Heart right ventricle (tissue), 16 donors: ENCODE results near the gene PTPRN2. TPM values are rescaled to one million over a fixed set of nuclear protein-coding genes. Genes with fewer than 3 reads are reported as not detected.

Experiments
- ATAC-seq, 8 donors: fragments of 200-7000 bp; cut with Tn5 transposase; one replicate each; pipeline ENCODE4 v1.9.1; 2020; ENCODE audit warnings: mild to moderate bottlenecking in 8 of 8, moderate library complexity in 8 of 8, moderate number of reproducible peaks in 1 of 8
- DNase-seq, 2 donors: peaks; one replicate each; pipeline ENCODE4 v3.0.0-alpha.2; 2020
- H3K27ac ChIP-seq, 10 donors: fragments of 200-600 bp; sonication (generic) in 2 of 10; one replicate each; pipeline versions ENCODE4 v1.5.0 to v1.8.0; 2020 to 2022; ENCODE audit warnings: mild to moderate bottlenecking in 3 of 10
- H3K27me3 ChIP-seq, 7 donors: fragments of 200-600 bp; one replicate each; pipeline ENCODE4 v1.8.0; 2021 to 2022; ENCODE audit warnings: mild to moderate bottlenecking in 2 of 7
- H3K36me3 ChIP-seq, 9 donors: fragments of 200-600 bp; sonication (generic) in 1 of 9; one replicate each; pipeline versions ENCODE4 v1.5.0 to v1.8.0; 2020 to 2022; ENCODE audit warnings: mild to moderate bottlenecking in 2 of 9
- H3K4me1 ChIP-seq, 9 donors: fragments of 200-600 bp; sonication (generic) in 1 of 9; one replicate each; pipeline versions ENCODE4 v1.5.0 to v1.8.0; 2020 to 2022; ENCODE audit warnings: mild to moderate bottlenecking in 4 of 9
- H3K4me3 ChIP-seq, 10 donors: fragments of 200-600 bp; sonication (generic) in 2 of 10; one replicate each; pipeline versions ENCODE4 v1.5.0 to v1.8.0; 2020 to 2022; ENCODE audit warnings: mild to moderate bottlenecking in 7 of 10, moderate library complexity in 2 of 10
- H3K9me3 ChIP-seq, 11 donors: fragments of 200-600 bp in 10 of 11; sonication (generic) in 2 of 11; one replicate each; pipeline versions ENCODE4 v1.5.0 to v1.8.0; 2013 to 2022; ENCODE audit warnings: mild to moderate bottlenecking in 2 of 11, control low read depth in 1 of 11, moderate library complexity in 1 of 11
- WGBS, 2 donors: extraction: QIAGEN DNeasy Blood & Tissue Kit; methylation state at CpG; one replicate each; pipeline ENCODE4 v1.1.7; 2013; ENCODE audit warnings: inconsistent platforms in 1 of 2; 5-methylcytosine and 5-hydroxymethylcytosine counted together
- intact Hi-C, 10 donors: fragments of 100-400 bp; cut with DNase I; formaldehyde crosslinking; loops; one replicate each; pipeline versions ENCODE4 v1.11.1 to v1.14.2; 2022
- polyA plus RNA-seq, 2 donors: library from polyadenylated mRNA; stranded (reverse); fragments of 200-250 nt; gene quantifications; one replicate each; pipeline ENCODE4 v1.2.3, GENCODE V29; 2013
- total RNA-seq, 10 donors: library from RNA; stranded (reverse); fragmentation: NEBNext Ultra II Directional in 3 of 10; extraction: Animal tissue kit (Norgen Biotek cat#: 25700) in 3 of 10; gene quantifications; one replicate each; pipeline versions ENCODE4 v1.2.1 to v1.2.4, GENCODE V29; 2021 to 2023
- TF ChIP-seq, protein P1 (sequence below), 9 donors: fragments of 200-600 bp; sonication (generic) in 2 of 9; IDR thresholded peaks; one replicate each; pipeline versions ENCODE4 v1.5.0 to v1.8.0; 2021 to 2022; ENCODE audit warnings: antibody characterized with exemption in 9 of 9, mild to moderate bottlenecking in 5 of 9, moderate library complexity in 1 of 9
- donor health status: Arrhythmogenic right ventricular cardiomyopathy.
- donor health status: ischemic (EF 13 %, LVEDD 7.1; RV severe dilation, severe dysfunction).
- donor health status: healthy with polysubstance abuse.
- donor health status: DM: no; HTN: yes; CAD: no.
- donor health status: DM: no; HTN: no; CAD: no.
- donor health status: ischemic (EF 25% LVEDD 6.9; RV normal size, moderate dysfunction).
- donor health status: ischemic (EF 25% LVEDD 5.7; RV mildly dilated, moderate dysfunction).
- donor health status: healthy.
- donor health status: DM: yes; HTN: yes; CAD: no.
- donor health status: Ischemic cardiomyopathy.
- donor health status: ischemic (EF 35%, LVEDD 5.7; RV mildly dilated, moderate dysfunction).
- donor health status: nonischemic (EF 11% LVEDD 7.7; RV severe dilation, severe dysfunction).
- donor health status: DM: yes; HTN: yes; CAD: no.
- donor health status: PGD.
- donor health status: ischemic (EF 29% LVEDD 5.4; RV normal size, mild dysfunction).
- donor health status: nonischemic (EF 23%, LVEDD 6.1; RV moderate dilation, normal function).

PTPRN2 gene
- total and polyA plus RNA-seq, 12 donors: 0.82 to 1.8 (median 1.3) TPM

DNA sequence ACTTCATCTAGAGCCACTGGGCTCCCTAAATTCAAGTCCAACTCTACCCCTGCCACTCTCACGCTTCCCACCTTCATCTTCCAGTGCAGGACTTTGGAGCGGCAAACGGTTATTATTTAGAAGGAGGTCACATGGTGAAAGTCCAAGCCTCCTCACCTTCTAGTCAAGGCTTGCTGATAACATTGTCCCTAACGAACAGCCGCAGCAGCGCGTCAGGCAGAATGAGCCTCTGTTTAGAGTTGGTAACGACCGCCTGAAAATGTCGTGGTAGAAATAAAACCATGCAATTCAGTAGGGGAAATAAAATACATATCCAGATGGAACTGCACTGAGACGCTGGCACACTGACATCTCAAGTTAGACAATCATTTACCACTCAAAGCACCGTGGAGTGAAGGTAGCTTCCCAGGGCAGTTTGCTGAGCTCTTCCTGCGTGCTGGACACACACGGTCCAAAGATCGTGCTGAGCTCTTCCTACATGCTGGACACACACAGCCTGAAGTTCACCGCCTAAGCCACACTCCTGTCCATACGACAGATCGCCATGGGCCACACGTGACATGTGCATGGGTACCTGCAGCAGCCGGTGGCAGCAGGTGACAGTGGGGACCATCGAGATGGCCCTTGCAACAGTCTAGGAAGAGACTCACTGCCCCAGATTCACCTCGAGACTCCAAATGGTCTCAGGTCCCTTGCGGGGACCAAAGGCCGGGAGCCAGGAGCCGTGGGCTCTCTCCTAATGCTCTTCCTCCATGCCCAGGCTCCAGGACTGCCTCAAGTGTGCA, 323.5 kb downstream of the PTPRN2 start:
- WGBS, 2 donors: 91 to 92% methylated on average over 25 of the region's 25 CpGs
- ATAC-seq (no peak), DNase-seq (no peak)
- Histone ChIP-seq H3K36me3 (no peaks in the 10 kb centered on the region), H3K9me3 (peaks cover 0 to 3% (median 0%) of the 10 kb centered on the region in 11 donors), H3K4me3 (no peak overlapping the region), H3K27ac (no peak overlapping the region), H3K4me1 (no peaks in the 10 kb centered on the region), H3K27me3 (peaks cover 0 to 13% (median 0%) of the 10 kb centered on the region in 7 donors)
- intact Hi-C loops: no loop called here
- TF ChIP-seq, protein P1, sequence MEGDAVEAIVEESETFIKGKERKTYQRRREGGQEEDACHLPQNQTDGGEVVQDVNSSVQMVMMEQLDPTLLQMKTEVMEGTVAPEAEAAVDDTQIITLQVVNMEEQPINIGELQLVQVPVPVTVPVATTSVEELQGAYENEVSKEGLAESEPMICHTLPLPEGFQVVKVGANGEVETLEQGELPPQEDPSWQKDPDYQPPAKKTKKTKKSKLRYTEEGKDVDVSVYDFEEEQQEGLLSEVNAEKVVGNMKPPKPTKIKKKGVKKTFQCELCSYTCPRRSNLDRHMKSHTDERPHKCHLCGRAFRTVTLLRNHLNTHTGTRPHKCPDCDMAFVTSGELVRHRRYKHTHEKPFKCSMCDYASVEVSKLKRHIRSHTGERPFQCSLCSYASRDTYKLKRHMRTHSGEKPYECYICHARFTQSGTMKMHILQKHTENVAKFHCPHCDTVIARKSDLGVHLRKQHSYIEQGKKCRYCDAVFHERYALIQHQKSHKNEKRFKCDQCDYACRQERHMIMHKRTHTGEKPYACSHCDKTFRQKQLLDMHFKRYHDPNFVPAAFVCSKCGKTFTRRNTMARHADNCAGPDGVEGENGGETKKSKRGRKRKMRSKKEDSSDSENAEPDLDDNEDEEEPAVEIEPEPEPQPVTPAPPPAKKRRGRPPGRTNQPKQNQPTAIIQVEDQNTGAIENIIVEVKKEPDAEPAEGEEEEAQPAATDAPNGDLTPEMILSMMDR (IDR thresholded peaks at IDR 0.05): no peak

DNA sequence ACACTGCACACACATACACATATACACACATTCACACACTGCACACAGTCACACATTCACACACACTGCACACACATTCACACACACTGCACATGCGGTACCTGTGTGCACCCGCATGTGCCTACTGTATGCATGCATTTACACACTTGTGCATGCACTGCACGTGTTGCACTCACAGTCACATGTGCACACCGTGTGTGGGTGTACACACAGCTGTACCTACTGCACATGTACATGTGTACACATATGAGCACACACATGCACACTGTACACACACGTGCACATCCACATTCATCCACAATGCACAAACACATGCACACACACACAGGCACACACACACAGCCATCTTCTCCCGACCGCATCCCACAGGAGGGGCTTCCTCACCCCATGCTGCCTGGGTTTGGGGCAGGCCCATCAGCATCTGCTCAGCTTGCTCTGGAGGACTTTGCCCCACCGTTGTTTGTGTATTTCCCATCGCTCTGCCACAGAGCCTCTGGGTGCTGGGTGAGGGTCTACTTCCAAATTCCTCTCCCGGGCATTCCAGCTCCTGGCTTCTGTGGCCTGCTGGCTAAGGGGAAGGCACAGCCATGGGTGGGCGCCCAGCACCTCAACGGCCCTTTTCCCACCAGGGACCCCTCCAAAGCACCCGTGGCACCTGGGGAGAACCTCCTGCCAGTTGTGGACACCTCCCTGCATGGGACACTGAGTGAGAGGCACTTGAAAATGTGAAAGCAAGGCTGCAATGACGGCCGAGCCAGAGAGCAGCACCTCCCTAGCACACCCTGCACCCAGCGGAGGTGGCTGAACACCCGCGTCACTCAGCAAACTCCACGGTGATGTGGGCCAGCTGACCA, 324.3 kb downstream of the PTPRN2 start:
- H3K27ac ChIP-seq: no peak overlapping the region
- DNase-seq (no peak), ATAC-seq (no peak)
- peaks cover 0 to 6% (median 0%) of the 10 kb centered on the region in 11 donors for H3K9me3 ChIP-seq
- peaks cover 0 to 13% (median 0%) of the 10 kb centered on the region in 7 donors for H3K27me3 ChIP-seq
- TF ChIP-seq, protein P1 (IDR thresholded peaks at IDR 0.05): no peak
- intact Hi-C loops: no loop called here
- H3K4me1 ChIP-seq: no peaks in the 10 kb centered on the region
- no peaks in the 10 kb centered on the region for H3K36me3 ChIP-seq
- no peak overlapping the region for H3K4me3 ChIP-seq
- WGBS, 2 donors: 90 to 92% methylated on average over 19 of the region's 19 CpGs

DNA sequence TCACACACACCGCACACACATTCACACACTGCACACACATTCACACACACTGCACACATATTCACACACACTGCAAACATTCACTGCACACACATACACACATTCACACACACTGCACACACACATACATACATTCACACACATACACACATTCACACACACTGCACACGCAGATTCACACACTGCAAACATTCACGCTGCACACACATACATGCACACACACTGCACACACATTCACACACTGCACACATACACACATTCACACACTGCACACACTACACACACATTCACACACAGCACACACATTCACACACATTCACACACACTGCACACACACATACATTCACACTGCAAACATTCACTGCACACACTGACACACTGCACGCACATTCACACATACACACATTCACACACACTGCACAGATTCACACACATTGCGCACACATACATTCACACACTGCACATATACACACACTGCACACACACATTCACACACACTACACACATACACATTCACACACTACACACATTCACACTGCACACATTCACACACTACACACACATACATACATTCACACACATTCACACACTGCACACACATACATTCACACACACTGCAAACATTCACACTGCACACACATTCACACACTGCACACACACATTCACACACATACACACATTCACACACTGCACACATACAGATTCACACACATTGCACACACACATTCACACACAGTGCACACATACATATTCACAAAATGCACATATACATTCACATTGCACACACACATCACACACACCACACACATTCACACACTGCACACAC, 325.1 kb downstream of the PTPRN2 start:
- H3K27me3 ChIP-seq: peaks cover 0 to 13% (median 3%) of the 10 kb centered on the region in 7 donors
- WGBS, 2 donors: 76 to 97% methylated on average over 5 of the region's 5 CpGs

More for the DNA sequence above, 325.1 kb downstream of the PTPRN2 start:
- no peak for DNase-seq
- intact Hi-C loops: no loop called here
- H3K4me1 ChIP-seq: no peaks in the 10 kb centered on the region
- no peak overlapping the region for H3K27ac ChIP-seq
- no peak for ATAC-seq
- TF ChIP-seq, protein P1 (IDR thresholded peaks at IDR 0.05): no peak
- H3K9me3 ChIP-seq: peaks cover 0 to 8% (median 0%) of the 10 kb centered on the region in 11 donors
- no peaks in the 10 kb centered on the region for H3K36me3 ChIP-seq
- no peak overlapping the region for H3K4me3 ChIP-seq
